Keratinocyte (primary cell): Measurements from ENCODE around the gene ZIC2. TPM values are rescaled to one million over a fixed set of nuclear protein-coding genes. Genes with fewer than 3 reads are reported as not detected.
"Not testable (repeated sequence)": the region's sequence is repeated elsewhere in the genome, so short reads cannot be mapped to it uniquely, and the experiment has no call there.

Experiments used
- DNase-seq: peaks from one replicate; pipeline ENCODE4 v3.0.0-alpha.2; 2011; ENCODE audit warnings: low read depth, missing footprints, low spot score
- FAIRE-seq: peaks from 2 replicates; lab custom pipeline; 2011; peaks lifted over from hg19 to GRCh38; lab: Jason Lieb, UNC
- H2AFZ ChIP-seq: 2 replicates; pipeline ENCODE4 v1.6.0; 2012; ENCODE audit warnings: low read length, control low read depth, inconsistent platforms; ENCODE audit not compliant: control insufficient read depth
- H3K27ac ChIP-seq: 2 replicates; pipeline ENCODE4 v1.5.1; 2011; ENCODE audit warnings: low read length; ENCODE audit not compliant: control insufficient read depth, insufficient read depth
- H3K27me3 ChIP-seq: 3 replicates; pipeline ENCODE4 v1.6.0; 2011; ENCODE audit warnings: low read length; ENCODE audit not compliant: control insufficient read depth, insufficient read depth; ENCODE audit errors: extremely low read depth
- H3K36me3 ChIP-seq, 2 experiments: 2 replicates in 1 of 2; 3 replicates in 1 of 2; pipeline ENCODE4 v1.5.1; 2011; ENCODE audit warnings: low read length in 2 of 2, mild to moderate bottlenecking in 1 of 2; ENCODE audit not compliant: control insufficient read depth in 2 of 2, insufficient read depth in 2 of 2; ENCODE audit errors: extremely low read depth in 1 of 2
- H3K4me1 ChIP-seq: 3 replicates; pipeline ENCODE4 v1.5.1; 2011; ENCODE audit warnings: low read length; ENCODE audit not compliant: control insufficient read depth, insufficient read depth; ENCODE audit errors: extremely low read depth
- H3K4me2 ChIP-seq: 3 replicates; pipeline ENCODE4 v1.6.0; 2011; ENCODE audit warnings: low read depth, low read length; ENCODE audit not compliant: control insufficient read depth, insufficient read depth; ENCODE audit errors: extremely low read depth
- H3K4me3 ChIP-seq, 3 experiments: fragments of 200-600 bp in 1 of 3; sonication (generic) in 1 of 3; 2 replicates in 2 of 3; 3 replicates in 1 of 3; pipeline ENCODE4 v1.5.1; 2011 to 2016; ENCODE audit warnings: low read length in 3 of 3, mild to moderate bottlenecking in 3 of 3, control low read depth in 2 of 3, inconsistent platforms in 1 of 3, low read depth in 1 of 3, mixed read lengths in 1 of 3, mixed run types in 1 of 3, moderate library complexity in 1 of 3; ENCODE audit not compliant: control insufficient read depth in 2 of 3, insufficient read depth in 2 of 3; ENCODE audit errors: extremely low read depth in 1 of 3
- H3K79me2 ChIP-seq: 2 replicates; pipeline ENCODE4 v1.6.0; 2012; ENCODE audit warnings: low read length; ENCODE audit not compliant: control insufficient read depth, insufficient read depth
- H3K9ac ChIP-seq: 3 replicates; pipeline ENCODE4 v1.6.0; 2011; ENCODE audit warnings: low read length; ENCODE audit not compliant: control insufficient read depth, insufficient read depth; ENCODE audit errors: extremely low read depth
- H3K9me1 ChIP-seq: 3 replicates; pipeline ENCODE4 v1.6.0; 2011; ENCODE audit warnings: low read length; ENCODE audit not compliant: control insufficient read depth, insufficient read depth; ENCODE audit errors: extremely low read depth
- H3K9me3 ChIP-seq: 2 replicates; pipeline ENCODE4 v1.5.1; 2012; ENCODE audit warnings: low read depth, low read length; ENCODE audit not compliant: control insufficient read depth
- H4K20me1 ChIP-seq: 3 replicates; pipeline ENCODE4 v1.6.0; 2011; ENCODE audit warnings: low read length; ENCODE audit not compliant: control insufficient read depth, insufficient read depth; ENCODE audit errors: extremely low read depth
- EZH2 ChIP-seq: IDR thresholded peaks from one replicate; pipeline ENCODE4 v1.6.1; 2012; ENCODE audit warnings: inconsistent platforms, mild to moderate bottlenecking, low read length, moderate library complexity
- dilution Hi-C: fragments of 300-500 bp; cut with MboI; formaldehyde crosslinking; loops from one replicate; pipeline ENCODE4 v1.7.0; 2020; ENCODE audit warnings: low sequenced_read_pairs; ENCODE audit not compliant: extremely low pct_ligation_motif_present
- polyA plus RNA-seq, 5 experiments: library from polyadenylated mRNA; depleted of rRNA in 3 of 5; stranded (reverse) in 3 of 5; stranded (forward) in 1 of 5; unstranded in 1 of 5; fragments of >200 nt; gene quantifications; 1 replicate in 1 of 5; 2 replicates in 3 of 5; 3 replicates in 1 of 5; pipeline versions ENCODE4 v1.2.1 to v1.2.3, GENCODE V29; 2011 to 2012; ENCODE audit warnings: missing spikeins in 2 of 5, low read depth in 1 of 5, low replicate concordance in 1 of 5
- TF ChIP-seq, protein P1 (sequence below), 3 experiments: IDR thresholded peaks in 1 of 3; conservative IDR thresholded peaks in 1 of 3; optimal IDR thresholded peaks in 1 of 3; 2 replicates in 2 of 3; 3 replicates in 1 of 3; pipeline versions ENCODE3 to v1.5.1; 2011; ENCODE audit warnings: low read length in 3 of 3, mild to moderate bottlenecking in 3 of 3, moderate library complexity in 2 of 3, control low read depth in 1 of 3, inconsistent platforms in 1 of 3; ENCODE audit not compliant: insufficient read depth in 2 of 3; ENCODE audit errors: extremely low read depth in 1 of 3

Gene ZIC2
- polyA plus RNA-seq, 1 donor (not counting 4 experiments of a cell fraction or from before 2014, with no cell fraction given), result not detected

DNA sequence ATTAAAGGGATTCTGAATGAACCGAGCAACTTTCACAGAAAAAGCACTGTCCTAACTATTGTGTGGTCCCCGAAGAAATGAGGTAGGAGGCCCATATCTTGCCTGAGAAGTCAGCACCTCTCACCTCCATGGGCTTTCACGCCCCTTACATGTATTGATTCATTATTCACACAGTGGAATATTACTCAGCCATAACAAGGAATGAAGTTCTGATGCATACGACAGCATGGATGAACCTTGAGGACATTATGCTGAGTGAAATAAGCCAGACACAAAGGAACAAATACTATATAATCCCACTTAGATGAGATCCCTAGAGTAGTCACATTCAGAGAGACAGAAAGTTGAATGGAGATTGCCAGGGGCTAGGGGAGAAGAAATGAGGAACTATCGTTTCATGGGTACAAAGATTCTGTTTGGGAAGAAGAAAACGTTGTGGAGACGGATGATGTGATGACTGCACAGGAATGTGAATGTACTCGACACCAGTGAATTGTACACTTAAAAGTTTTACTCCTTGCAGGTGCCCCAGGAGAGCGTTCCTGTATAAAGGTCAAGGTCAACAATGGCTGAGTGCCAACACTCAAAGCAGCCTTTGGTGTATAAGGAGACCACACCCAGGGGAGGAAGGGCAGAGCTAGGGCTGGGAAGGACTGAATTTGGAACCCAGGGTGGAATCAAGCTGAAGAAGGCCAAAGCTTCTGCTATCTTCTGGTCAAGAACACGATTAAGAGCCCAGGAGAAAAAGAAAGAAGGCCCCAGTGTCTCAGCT is 32.5 kb upstream of the ZIC2 start:
- Histone ChIP-seq H3K4me3 (no peak overlapping the region), H3K36me3 (no peaks in the 10 kb centered on the region), H3K27me3 (peaks cover 33% of the 10 kb centered on the region), H2AFZ (no peak overlapping the region), H3K4me2 (no peak overlapping the region), H3K9me1 (no peaks in the 10 kb centered on the region), H3K79me2 (no peaks in the 10 kb centered on the region), H3K9ac (no peak overlapping the region), H3K9me3 (no peaks in the 10 kb centered on the region), H4K20me1 (no peaks in the 10 kb centered on the region), H3K27ac (no peak overlapping the region), H3K4me1 (no peaks in the 10 kb centered on the region)
- dilution Hi-C loops, result no loop called here
- DNase-seq, result no peak
- no peak for FAIRE-seq
- no peak for TF ChIP-seq EZH2
- TF ChIP-seq, protein P1, sequence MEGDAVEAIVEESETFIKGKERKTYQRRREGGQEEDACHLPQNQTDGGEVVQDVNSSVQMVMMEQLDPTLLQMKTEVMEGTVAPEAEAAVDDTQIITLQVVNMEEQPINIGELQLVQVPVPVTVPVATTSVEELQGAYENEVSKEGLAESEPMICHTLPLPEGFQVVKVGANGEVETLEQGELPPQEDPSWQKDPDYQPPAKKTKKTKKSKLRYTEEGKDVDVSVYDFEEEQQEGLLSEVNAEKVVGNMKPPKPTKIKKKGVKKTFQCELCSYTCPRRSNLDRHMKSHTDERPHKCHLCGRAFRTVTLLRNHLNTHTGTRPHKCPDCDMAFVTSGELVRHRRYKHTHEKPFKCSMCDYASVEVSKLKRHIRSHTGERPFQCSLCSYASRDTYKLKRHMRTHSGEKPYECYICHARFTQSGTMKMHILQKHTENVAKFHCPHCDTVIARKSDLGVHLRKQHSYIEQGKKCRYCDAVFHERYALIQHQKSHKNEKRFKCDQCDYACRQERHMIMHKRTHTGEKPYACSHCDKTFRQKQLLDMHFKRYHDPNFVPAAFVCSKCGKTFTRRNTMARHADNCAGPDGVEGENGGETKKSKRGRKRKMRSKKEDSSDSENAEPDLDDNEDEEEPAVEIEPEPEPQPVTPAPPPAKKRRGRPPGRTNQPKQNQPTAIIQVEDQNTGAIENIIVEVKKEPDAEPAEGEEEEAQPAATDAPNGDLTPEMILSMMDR (optimal IDR thresholded peaks at IDR 0.05 in 1 of 3, IDR thresholded peaks at IDR 0.05 in 1 of 3, conservative IDR thresholded peaks at IDR 0.05 in 1 of 3; ENCODE audit: extremely low read depth in 1 of 3, insufficient read depth in 2 of 3, low read length in 3 of 3), result no peak

GRCh38 chr13:99949679-99950413 is 31.7 kb upstream of the ZIC2 start:
- Histone ChIP-seq H3K4me3 (no peak overlapping the region), H3K36me3 (no peaks in the 10 kb centered on the region), H2AFZ (no peak overlapping the region), H3K27me3 (peaks cover 37% of the 10 kb centered on the region), H3K4me2 (no peak overlapping the region), H4K20me1 (no peaks in the 10 kb centered on the region), H3K9me3 (no peaks in the 10 kb centered on the region), H3K9me1 (no peaks in the 10 kb centered on the region), H3K9ac (no peak overlapping the region), H3K4me1 (no peaks in the 10 kb centered on the region), H3K79me2 (no peaks in the 10 kb centered on the region), H3K27ac (no peak overlapping the region)
- DNase-seq (no peak), FAIRE-seq (no peak)
- dilution Hi-C loops, result no loop called here
- no peak for TF ChIP-seq EZH2
- TF ChIP-seq, protein P1 (optimal IDR thresholded peaks at IDR 0.05 in 1 of 3, IDR thresholded peaks at IDR 0.05 in 1 of 3, conservative IDR thresholded peaks at IDR 0.05 in 1 of 3; ENCODE audit: extremely low read depth in 1 of 3, insufficient read depth in 2 of 3, low read length in 3 of 3), result no peak

DNA sequence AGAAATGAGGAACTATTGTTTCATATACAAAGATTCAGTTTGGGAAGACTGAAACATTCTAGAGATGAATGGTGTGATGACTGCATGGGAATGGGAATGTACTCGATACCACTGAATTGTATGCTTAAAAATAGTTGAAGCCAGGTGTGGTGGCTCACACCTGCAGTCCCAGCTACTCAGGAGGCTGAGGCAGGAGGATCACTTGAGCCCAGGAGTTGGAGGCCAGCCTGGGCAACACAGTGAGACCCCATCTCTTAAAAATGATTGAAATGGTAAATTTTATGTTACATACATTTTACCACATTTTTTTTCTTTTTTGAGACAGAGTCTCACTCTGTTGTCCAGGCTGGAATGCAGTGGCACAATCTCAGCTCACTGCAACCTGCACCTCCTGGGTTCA is 29.9 kb upstream of the ZIC2 start:
- H3K9me1 ChIP-seq, H3K36me3 ChIP-seq, DNase-seq, H2AFZ ChIP-seq, H3K4me3 ChIP-seq, H3K9ac ChIP-seq, H4K20me1 ChIP-seq, FAIRE-seq, dilution Hi-C loops, H3K9me3 ChIP-seq, H3K79me2 ChIP-seq, H3K27ac ChIP-seq, H3K4me1 ChIP-seq, H3K4me2 ChIP-seq: not testable (repeated sequence)
- peaks cover 55% of the 10 kb centered on the region for H3K27me3 ChIP-seq
